ENCODE measurements around the gene MAP1LC3A.

- TF ChIP-seq, protein P1, sequence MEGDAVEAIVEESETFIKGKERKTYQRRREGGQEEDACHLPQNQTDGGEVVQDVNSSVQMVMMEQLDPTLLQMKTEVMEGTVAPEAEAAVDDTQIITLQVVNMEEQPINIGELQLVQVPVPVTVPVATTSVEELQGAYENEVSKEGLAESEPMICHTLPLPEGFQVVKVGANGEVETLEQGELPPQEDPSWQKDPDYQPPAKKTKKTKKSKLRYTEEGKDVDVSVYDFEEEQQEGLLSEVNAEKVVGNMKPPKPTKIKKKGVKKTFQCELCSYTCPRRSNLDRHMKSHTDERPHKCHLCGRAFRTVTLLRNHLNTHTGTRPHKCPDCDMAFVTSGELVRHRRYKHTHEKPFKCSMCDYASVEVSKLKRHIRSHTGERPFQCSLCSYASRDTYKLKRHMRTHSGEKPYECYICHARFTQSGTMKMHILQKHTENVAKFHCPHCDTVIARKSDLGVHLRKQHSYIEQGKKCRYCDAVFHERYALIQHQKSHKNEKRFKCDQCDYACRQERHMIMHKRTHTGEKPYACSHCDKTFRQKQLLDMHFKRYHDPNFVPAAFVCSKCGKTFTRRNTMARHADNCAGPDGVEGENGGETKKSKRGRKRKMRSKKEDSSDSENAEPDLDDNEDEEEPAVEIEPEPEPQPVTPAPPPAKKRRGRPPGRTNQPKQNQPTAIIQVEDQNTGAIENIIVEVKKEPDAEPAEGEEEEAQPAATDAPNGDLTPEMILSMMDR (IDR thresholded peaks at IDR 0.05) = no peak
- TF ChIP-seq EP300 (IDR thresholded peaks at IDR 0.05) = no peak
These were observed 46.7 kb downstream of the MAP1LC3A start for GRCh38 chr20:34604980-34605788.

Data from stomach (tissue), 4 donors.